ES-I3 (cell line): ENCODE data around the gene ADGRA1.
"Not testable (repeated sequence)": the region's sequence is repeated elsewhere in the genome, so short reads cannot be mapped to it uniquely, and the experiment has no call there.

ENCODE experiments used
- H3K36me3 ChIP-seq: 2 replicates; pipeline ENCODE4 v1.6.1; 2013; ENCODE audit warnings: mild to moderate bottlenecking, low read length, control low read depth, moderate library complexity; ENCODE audit not compliant: insufficient read depth
- H3K4me1 ChIP-seq: 2 replicates; pipeline ENCODE4 v1.6.1; 2013; ENCODE audit warnings: mild to moderate bottlenecking, control low read depth, low read length; ENCODE audit not compliant: insufficient read depth
- H3K9ac ChIP-seq: 2 replicates; pipeline ENCODE4 v1.6.1; 2013; ENCODE audit warnings: low read depth, mild to moderate bottlenecking, low read length, moderate library complexity
- H3K9me3 ChIP-seq: 2 replicates; pipeline ENCODE4 v1.6.1; 2013; ENCODE audit warnings: mild to moderate bottlenecking, low read length, moderate library complexity; ENCODE audit not compliant: control insufficient read depth, insufficient read depth

The ADGRA1 gene

GRCh38 chr10:133169173-133169947 lies 81.6 kb downstream of the ADGRA1 start:
- Histone ChIP-seq H3K4me1 (no peaks in the 10 kb centered on the region; the same call in 1 of the 2 replicates), H3K36me3 (0 out of 2 replicates have a peak, but pooled peaks cover 5% of the 10 kb centered on the region), H3K9ac (no peak overlapping the region), H3K9me3 (no peaks in the 10 kb centered on the region)

- no peaks in the 10 kb centered on the region for H3K4me1 ChIP-seq
- no peak overlapping the region for H3K9ac ChIP-seq
- 0 out of 2 replicates have a peak, but pooled peaks cover 5% of the 10 kb centered on the region for H3K36me3 ChIP-seq
- H3K9me3 ChIP-seq: no peaks in the 10 kb centered on the region
These were observed 82.4 kb downstream of the ADGRA1 start for GRCh38 chr10:133170092-133170491.

GRCh38 chr10:133173860-133174640 lies 86.3 kb downstream of the ADGRA1 start:
- no peaks in the 10 kb centered on the region for H3K9me3 ChIP-seq
- H3K36me3 ChIP-seq: no peaks in the 10 kb centered on the region
- no peaks in the 10 kb centered on the region for H3K4me1 ChIP-seq
- H3K9ac ChIP-seq: no peak overlapping the region

GRCh38 chr10:133174689-133175263 lies 87.1 kb downstream of the ADGRA1 start:
- H3K9me3 ChIP-seq: no peaks in the 10 kb centered on the region

GRCh38 chr10:133175624-133176023 lies 87.9 kb downstream of the ADGRA1 start:
- not testable (repeated sequence) for H3K4me1 ChIP-seq, H3K9me3 ChIP-seq, H3K9ac ChIP-seq, H3K36me3 ChIP-seq

More at GRCh38 chr10:133174689-133175263, 87.1 kb downstream of the ADGRA1 start:
- Histone ChIP-seq H3K36me3 (no peaks in the 10 kb centered on the region), H3K9ac (no peak overlapping the region), H3K4me1 (no peaks in the 10 kb centered on the region)

GRCh38 chr10:133176546-133176945 lies 88.8 kb downstream of the ADGRA1 start:
- Histone ChIP-seq H3K9ac (no peak overlapping the region), H3K36me3 (no peaks in the 10 kb centered on the region), H3K4me1 (no peaks in the 10 kb centered on the region), H3K9me3 (no peaks in the 10 kb centered on the region)

- H3K4me1 ChIP-seq: no peaks in the 10 kb centered on the region
- H3K36me3 ChIP-seq: no peaks in the 10 kb centered on the region
- H3K9me3 ChIP-seq: no peaks in the 10 kb centered on the region
- H3K9ac ChIP-seq: no peak overlapping the region
These were observed 89.8 kb downstream of the ADGRA1 start for GRCh38 chr10:133177380-133178157.

GRCh38 chr10:133178357-133179127 lies 90.8 kb downstream of the ADGRA1 start:
- H3K4me1 ChIP-seq: no peaks in the 10 kb centered on the region
- H3K9ac ChIP-seq: no peak overlapping the region
- H3K36me3 ChIP-seq: no peaks in the 10 kb centered on the region
- H3K9me3 ChIP-seq: no peaks in the 10 kb centered on the region

- Histone ChIP-seq H3K9me3 (no peaks in the 10 kb centered on the region), H3K4me1 (no peaks in the 10 kb centered on the region), H3K36me3 (no peaks in the 10 kb centered on the region), H3K9ac (no peak overlapping the region)
These were observed 91.4 kb downstream of the ADGRA1 start for GRCh38 chr10:133179128-133179520.

- Histone ChIP-seq H3K4me1 (no peaks in the 10 kb centered on the region), H3K9ac (no peak overlapping the region), H3K36me3 (no peaks in the 10 kb centered on the region), H3K9me3 (no peaks in the 10 kb centered on the region)
These were observed 91.9 kb downstream of the ADGRA1 start for GRCh38 chr10:133179651-133180050.

- Histone ChIP-seq H3K36me3 (no peaks in the 10 kb centered on the region; the same call in 1 of the 2 replicates), H3K9me3 (no peaks in the 10 kb centered on the region), H3K4me1 (no peaks in the 10 kb centered on the region), H3K9ac (no peak overlapping the region)
These were observed 92.7 kb downstream of the ADGRA1 start for GRCh38 chr10:133180192-133180964.

GRCh38 chr10:133180965-133181639 lies 93.4 kb downstream of the ADGRA1 start:
- no peaks in the 10 kb centered on the region for H3K4me1 ChIP-seq
- H3K36me3 ChIP-seq: no peaks in the 10 kb centered on the region; the same call in 1 of the 2 replicates
- no peaks in the 10 kb centered on the region for H3K9me3 ChIP-seq
- no peak overlapping the region for H3K9ac ChIP-seq
